ENCODE data around the gene LY86. TPM values are rescaled to one million over a fixed set of nuclear protein-coding genes. Genes with fewer than 3 reads are reported as not detected.

The LY86 gene
- total RNA-seq, 3 donors from 2014 or later (not counting 1 experiment from before 2014, with no cell fraction given) = 2.0 to 5.1 (median 2.2) TPM

- Histone ChIP-seq H3K27me3 (ENCODE audit: control insufficient read depth, insufficient read depth, low read length) (no peaks in the 10 kb centered on the region), H3K4me1 (ENCODE audit: control insufficient read depth, insufficient read depth, low read length) (peaks cover 8% of the 10 kb centered on the region), H3K27ac (ENCODE audit: low read length) (no peak overlapping the region), H3K36me3 (ENCODE audit: control insufficient read depth, insufficient read depth, low read length) (no peaks in the 10 kb centered on the region), H3K9me3 (ENCODE audit: control insufficient read depth, insufficient read depth, low read length) (no peaks in the 10 kb centered on the region), H3K4me3 (ENCODE audit: low read length) (no peak overlapping the region)
- H3K4me3 Mint-ChIP-seq = no peak overlapping the region
- intact Hi-C loops (cut with micrococcal nuclease) = no loop called here
- no peak overlapping the region for H3K27ac Mint-ChIP-seq
- no peak for DNase-seq
- TF ChIP-seq, protein P1, sequence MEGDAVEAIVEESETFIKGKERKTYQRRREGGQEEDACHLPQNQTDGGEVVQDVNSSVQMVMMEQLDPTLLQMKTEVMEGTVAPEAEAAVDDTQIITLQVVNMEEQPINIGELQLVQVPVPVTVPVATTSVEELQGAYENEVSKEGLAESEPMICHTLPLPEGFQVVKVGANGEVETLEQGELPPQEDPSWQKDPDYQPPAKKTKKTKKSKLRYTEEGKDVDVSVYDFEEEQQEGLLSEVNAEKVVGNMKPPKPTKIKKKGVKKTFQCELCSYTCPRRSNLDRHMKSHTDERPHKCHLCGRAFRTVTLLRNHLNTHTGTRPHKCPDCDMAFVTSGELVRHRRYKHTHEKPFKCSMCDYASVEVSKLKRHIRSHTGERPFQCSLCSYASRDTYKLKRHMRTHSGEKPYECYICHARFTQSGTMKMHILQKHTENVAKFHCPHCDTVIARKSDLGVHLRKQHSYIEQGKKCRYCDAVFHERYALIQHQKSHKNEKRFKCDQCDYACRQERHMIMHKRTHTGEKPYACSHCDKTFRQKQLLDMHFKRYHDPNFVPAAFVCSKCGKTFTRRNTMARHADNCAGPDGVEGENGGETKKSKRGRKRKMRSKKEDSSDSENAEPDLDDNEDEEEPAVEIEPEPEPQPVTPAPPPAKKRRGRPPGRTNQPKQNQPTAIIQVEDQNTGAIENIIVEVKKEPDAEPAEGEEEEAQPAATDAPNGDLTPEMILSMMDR (IDR thresholded peaks at IDR 0.05) = no peak
- ATAC-seq = no peak
- peaks cover 0 to 5% of the 10 kb centered on the region in 2 donors for H3K4me1 Mint-ChIP-seq
- 77% methylated on average over 6 of the region's 6 CpGs for WGBS (ENCODE audit: insufficient coverage)
- peaks cover 0 to 7% of the 10 kb centered on the region in 2 donors for H3K27me3 Mint-ChIP-seq (ENCODE audit: low read depth in 2 of 2)
- no peaks in the 10 kb centered on the region for H3K36me3 Mint-ChIP-seq
- H3K9me3 Mint-ChIP-seq = no peaks in the 10 kb centered on the region
These were observed 105.9 kb downstream of the LY86 start for GRCh38 chr6:6694368-6694780.

DNA sequence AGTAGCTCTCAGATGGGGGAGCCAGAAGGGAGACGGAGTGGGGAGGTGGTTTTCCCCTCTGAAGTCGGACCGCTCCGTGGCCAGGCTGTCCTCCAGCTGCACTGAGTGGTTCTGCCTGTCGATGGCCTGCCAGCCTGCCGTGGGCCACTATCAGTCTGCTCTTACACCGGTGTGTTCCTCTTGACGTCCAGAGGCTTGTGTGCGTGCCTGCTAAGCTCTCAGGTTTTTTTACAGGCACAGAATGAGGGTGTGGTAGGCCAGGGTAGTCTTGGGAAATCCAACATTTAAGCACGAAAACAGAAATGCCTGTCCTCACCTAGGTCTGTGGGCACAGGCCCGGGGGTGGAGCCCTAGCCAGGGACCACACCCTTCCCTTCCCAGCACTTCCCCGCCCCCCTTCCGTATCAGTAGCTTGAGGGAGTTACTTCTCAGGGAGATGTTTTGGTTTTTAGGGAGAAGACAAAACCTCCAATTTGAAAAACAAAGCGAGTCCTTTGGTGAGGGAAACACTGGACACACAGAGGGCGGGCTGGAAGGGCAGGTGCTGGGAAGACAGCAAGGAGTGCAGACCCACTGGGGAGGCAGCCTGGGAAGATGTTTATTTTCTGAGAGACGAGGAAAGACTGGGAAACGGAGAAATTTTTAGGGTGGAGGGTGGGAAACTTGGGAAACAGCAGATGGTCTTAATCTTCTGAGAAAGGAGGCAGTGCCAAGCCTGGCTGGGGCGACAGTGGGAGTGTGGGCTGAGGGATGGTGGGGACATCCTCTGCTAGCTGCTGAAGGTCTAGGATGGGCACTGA, 106.5 kb downstream of the LY86 start:
- Mint-ChIP-seq H3K36me3 (no peaks in the 10 kb centered on the region), H3K27me3 (ENCODE audit: low read depth in 2 of 2) (peaks cover 0 to 7% of the 10 kb centered on the region in 2 donors), H3K4me3 (no peak overlapping the region), H3K27ac (no peak overlapping the region), H3K9me3 (no peaks in the 10 kb centered on the region), H3K4me1 (peaks cover 0 to 7% of the 10 kb centered on the region in 2 donors)
- Histone ChIP-seq H3K27me3 (ENCODE audit: control insufficient read depth, insufficient read depth, low read length) (no peaks in the 10 kb centered on the region), H3K4me3 (ENCODE audit: low read length) (no peak overlapping the region), H3K27ac (ENCODE audit: low read length) (no peak overlapping the region), H3K4me1 (ENCODE audit: control insufficient read depth, insufficient read depth, low read length) (peaks cover 8% of the 10 kb centered on the region), H3K9me3 (ENCODE audit: control insufficient read depth, insufficient read depth, low read length) (no peaks in the 10 kb centered on the region), H3K36me3 (ENCODE audit: control insufficient read depth, insufficient read depth, low read length) (no peaks in the 10 kb centered on the region)
- intact Hi-C loops (cut with micrococcal nuclease) = no loop called here
- TF ChIP-seq, protein P1 (IDR thresholded peaks at IDR 0.05) = no peak
- WGBS (ENCODE audit: insufficient coverage) = 90% methylated on average over 17 of the region's 18 CpGs
- ATAC-seq (no peak), DNase-seq (no peak)

- WGBS (ENCODE audit: insufficient coverage) = 88% methylated on average over 6 of the region's 6 CpGs
- no peaks in the 10 kb centered on the region for H3K9me3 ChIP-seq (ENCODE audit: control insufficient read depth, insufficient read depth, low read length)
- H3K27ac ChIP-seq (ENCODE audit: low read length) = no peak overlapping the region
- Mint-ChIP-seq H3K4me3 (no peak overlapping the region), H3K4me1 (peaks cover 0 to 9% of the 10 kb centered on the region in 2 donors), H3K9me3 (no peaks in the 10 kb centered on the region), H3K36me3 (no peaks in the 10 kb centered on the region), H3K27me3 (ENCODE audit: low read depth in 2 of 2) (peaks cover 0 to 7% of the 10 kb centered on the region in 2 donors), H3K27ac (peak overlapping the region in 1 of 2 donors; percentile 15)
- peaks cover 8% of the 10 kb centered on the region for H3K4me1 ChIP-seq (ENCODE audit: control insufficient read depth, insufficient read depth, low read length)
- TF ChIP-seq, protein P1 (IDR thresholded peaks at IDR 0.05) = no peak
- DNase-seq (no peak), ATAC-seq (no peak)
- intact Hi-C loops (cut with micrococcal nuclease) = no loop called here
- no peaks in the 10 kb centered on the region for H3K27me3 ChIP-seq (ENCODE audit: control insufficient read depth, insufficient read depth, low read length)
- H3K4me3 ChIP-seq (ENCODE audit: low read length) = no peak overlapping the region
- H3K36me3 ChIP-seq (ENCODE audit: control insufficient read depth, insufficient read depth, low read length) = no peaks in the 10 kb centered on the region
These were observed 107.2 kb downstream of the LY86 start for GRCh38 chr6:6695625-6696276.

All from natural killer cell (primary cell).